ENCODE results near the gene LMX1A. TPM values are rescaled to one million over a fixed set of nuclear protein-coding genes. Genes with fewer than 3 reads are reported as not detected.

Gene LMX1A
- total RNA-seq, result not detected in 2 replicates

DNA sequence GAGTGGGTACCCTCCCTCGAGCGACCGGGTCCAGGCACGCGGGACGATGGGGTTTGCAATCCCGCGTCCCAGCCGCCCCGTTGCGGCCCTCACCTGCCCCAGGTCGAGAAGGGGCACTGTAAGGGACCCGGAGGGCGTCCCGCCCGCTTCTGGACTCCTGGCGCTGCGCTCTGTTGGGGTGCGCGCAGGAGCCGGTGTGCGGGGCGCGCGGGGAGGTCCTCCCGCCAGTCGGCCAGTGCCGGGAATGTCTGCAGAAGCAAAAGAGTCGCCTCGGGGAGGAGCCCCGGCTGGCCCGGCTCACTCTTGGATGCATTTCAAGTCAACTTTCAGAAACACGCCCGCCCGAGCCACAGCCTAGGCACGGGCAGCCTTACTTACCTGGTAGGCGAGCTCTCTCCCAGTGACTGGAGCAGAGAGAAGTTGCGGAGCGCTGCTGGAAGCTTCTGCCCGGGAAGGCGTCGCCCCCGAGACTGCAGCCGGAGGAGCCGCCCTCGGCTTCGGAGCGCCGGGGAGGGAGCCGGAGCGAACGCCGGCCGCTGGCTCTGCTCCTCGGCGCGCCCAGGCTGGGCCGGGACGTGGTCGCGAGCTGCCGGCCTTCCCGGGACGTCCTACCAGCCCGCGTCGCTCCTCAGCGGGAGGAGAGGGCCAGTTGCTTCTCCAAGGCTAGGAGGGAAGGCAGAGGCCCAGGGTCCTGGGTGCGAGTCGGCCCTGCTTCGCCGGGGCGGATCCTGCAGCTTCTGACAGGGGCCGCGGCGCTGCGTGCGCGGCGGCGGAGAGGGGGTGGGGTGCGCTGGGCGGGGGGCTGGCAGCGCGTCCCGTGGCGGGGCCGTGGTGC lies at the start of gene LMX1A:
Gene LMX1A, minus strand, starts transcription at position 739 of the 835 bp plus-strand sequence. CDS start 1,156 bp downstream, outside the sequence.

Other genes with a start within 250 kb of the LMX1A start
- not detected in 2 replicates for gene RXRG, start 88.4 kb upstream of the LMX1A start, total RNA-seq
- gene LRRC52, start 187.3 kb upstream of the LMX1A start, total RNA-seq, result not detected in 2 replicates

All from pericardium fibroblast (primary cell).